Stimulated activated CD8-positive, alpha-beta memory T cell treated with anti-CD3 and anti-CD28 coated beads, Interleukin-12 subunit alpha, Interleukin-12 subunit beta, amount 100 ng/mL, for 24 hours (primary cell): ENCODE data around the gene WDR62.
A peak's percentile ranks its signal among the peaks of the same experiment; 100 is the strongest.

Experiments
- DNase-seq: peaks from one replicate; pipeline ENCODE4 v3.0.0-alpha.2; 2020; ENCODE audit errors: extremely low read depth

Gene WDR62

DNA sequence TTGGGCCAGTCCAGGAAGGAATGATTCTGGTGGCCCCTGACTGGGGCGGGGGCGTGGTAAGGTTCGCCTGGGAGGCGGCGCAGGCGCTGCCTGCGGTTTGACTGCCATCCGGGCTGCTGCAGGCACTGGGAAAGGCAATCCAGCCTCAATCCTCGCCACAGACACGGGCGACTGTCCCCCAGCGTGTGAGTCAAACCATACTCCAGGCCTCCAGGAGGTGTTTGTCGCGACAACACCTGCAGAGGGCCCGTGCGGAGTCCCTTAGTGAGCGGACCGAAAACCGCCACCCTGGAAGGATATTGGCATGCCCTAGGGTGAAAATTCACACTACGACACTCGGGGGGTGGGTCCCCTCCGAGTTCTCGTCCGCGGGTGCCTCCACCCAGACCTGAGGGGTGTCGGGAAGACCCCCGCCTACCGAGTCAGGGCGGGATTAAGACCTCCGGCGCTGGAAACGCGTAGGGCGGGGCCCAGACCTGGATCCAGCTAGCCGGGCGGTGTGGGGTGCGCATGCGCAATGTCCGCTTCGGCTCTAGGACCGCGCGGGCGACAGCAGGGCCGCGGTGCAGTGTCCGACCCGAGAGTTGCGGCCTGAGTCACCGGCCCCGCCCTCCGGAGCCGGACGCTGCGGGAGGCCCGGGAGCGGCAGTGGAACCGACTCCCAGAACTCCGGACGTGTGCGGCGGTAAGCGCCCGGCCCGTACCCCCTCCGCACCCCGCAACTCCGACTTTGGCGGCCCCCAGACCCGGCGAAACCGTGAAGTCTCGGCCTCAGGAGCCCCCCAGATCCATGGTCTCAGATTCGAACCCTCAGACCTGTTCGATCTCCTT is 85.0 kb downstream of the WDR62 start, which contains the start of gene CAPNS1:
TSS of gene CAPNS1 (plus strand) at position 594 of the 831 bp plus-strand sequence. CDS start 946 bp downstream, outside the sequence.
- peak; percentile 90 for DNase-seq

DNA sequence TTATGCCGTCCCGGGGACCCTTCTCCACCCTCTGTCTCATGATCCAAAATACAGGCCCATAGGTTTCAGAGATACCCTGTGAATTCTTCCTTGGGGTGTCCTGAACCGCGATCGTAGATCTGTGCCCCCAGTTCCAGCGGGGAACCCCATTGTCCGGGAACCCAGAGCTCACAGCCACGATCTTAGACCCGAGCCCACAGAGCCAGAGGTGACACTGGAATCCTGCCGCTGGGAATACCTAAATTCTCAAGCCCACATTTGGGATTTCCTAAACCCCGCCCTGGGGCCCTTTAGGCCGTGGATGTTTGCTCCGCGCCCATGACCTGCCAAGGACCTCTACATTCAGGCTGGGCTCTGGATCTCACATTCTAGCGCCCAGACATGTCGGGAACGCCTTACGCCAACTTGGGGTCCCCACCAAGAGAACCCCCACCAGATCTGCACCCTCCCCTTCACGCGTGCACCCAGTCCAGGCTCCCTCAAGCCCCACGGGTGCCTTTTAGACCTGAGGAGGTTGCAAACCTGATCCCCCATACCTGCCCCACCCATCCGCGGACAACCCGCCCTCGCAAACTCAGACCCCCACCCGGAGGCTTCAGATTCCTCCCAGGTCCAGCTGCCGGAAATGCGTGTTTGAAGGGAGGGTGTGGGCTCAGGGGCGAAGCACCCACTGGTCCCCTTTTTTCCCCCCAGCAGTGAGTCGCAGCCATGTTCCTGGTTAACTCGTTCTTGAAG is 85.8 kb downstream of the WDR62 start:
- DNase-seq: peak; percentile 10

DNA sequence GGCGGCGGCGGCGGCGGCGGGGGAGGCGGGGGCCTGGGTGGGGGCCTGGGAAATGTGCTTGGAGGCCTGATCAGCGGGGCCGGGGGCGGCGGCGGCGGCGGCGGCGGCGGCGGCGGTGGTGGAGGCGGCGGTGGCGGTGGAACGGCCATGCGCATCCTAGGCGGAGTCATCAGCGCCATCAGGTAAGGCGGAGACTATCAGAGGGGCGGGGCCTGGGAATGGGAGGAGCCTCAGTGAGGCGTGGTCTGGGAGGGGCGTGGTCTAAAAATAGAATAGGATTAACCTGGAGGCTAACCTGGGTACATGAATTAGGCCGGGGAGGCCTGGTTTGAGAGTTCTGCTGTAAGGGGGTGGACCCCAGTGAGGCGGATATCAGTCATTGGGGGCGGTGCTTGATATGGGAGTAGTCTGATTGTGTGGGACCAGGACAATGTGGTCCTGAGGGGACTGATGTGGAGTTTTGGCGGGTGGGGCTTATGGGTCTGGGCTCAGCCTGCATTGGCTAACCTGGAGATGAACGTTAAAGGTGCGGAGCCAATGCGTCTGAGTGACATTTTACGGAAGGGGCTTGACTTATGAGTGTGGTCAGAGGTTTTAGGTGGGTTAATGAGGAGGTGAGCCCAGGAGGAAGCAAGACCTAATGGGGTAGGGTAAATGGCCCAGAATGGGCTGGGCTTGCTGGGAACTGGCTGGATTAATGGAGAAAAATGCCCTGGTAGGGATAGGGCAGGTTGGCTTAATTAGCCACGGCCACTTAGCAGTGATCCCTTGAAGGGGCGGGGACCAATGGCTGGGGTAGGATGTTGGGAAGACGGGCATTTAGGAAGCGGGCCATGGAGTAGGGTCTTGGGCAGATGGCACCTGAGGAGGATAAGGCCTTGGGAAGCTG is 86.6 kb downstream of the WDR62 start:
- peak; percentile 70 for DNase-seq

DNA sequence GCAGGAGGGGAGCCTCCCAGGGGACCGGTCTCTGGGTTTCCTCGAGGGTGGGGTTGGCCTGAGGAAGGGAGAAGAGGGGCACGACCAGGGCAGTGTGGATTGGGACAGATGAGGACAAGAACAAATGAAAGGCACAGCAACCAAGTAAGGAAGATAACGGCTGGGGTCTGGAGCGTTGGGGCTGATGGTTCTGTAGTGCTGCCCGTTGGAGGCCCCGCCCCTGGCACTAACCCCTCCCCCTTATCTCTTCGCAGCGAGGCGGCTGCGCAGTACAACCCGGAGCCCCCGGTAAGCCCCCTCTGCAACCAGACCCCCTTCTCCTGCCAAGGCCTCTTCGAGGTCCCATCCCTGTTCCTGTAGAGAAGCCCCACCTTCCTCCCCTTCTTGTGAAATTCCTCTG is 87.3 kb downstream of the WDR62 start:
- no peak for DNase-seq

DNA sequence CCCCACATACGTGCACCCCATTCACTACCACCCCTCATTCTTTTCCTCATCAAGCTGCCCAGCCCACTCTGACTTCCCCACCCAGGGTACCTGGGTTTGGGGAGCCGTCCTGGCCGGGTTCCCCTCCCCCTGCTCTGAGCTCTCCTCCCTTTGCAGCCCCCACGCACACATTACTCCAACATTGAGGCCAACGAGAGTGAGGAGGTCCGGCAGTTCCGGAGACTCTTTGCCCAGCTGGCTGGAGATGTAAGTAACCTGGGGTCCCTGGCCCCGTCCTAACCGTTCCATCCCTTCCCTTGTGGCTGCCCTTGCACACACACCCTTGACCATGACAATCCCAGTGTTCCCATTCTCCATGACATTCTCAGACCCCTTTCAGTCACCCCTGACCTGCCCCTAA is 87.8 kb downstream of the WDR62 start:
- no peak for DNase-seq

DNA sequence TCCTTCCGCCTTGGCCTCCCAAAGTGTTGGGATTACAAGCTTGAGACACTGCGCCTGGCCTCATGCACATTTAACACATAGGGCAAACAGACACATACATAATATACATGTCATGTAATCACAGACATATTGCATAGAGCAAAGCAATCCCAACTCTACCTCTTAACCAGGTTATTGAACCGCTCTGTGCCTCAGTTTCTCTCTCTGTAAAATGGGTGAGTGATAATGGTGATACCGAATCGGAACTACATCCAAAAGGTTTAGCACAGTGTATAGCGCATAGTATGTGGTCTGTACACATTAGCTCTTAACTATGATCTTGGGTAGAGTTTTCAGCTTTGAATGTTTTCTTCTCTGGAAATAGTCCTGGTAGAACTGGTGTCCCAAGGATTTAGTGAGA is 89.9 kb downstream of the WDR62 start:
- no peak for DNase-seq

DNA sequence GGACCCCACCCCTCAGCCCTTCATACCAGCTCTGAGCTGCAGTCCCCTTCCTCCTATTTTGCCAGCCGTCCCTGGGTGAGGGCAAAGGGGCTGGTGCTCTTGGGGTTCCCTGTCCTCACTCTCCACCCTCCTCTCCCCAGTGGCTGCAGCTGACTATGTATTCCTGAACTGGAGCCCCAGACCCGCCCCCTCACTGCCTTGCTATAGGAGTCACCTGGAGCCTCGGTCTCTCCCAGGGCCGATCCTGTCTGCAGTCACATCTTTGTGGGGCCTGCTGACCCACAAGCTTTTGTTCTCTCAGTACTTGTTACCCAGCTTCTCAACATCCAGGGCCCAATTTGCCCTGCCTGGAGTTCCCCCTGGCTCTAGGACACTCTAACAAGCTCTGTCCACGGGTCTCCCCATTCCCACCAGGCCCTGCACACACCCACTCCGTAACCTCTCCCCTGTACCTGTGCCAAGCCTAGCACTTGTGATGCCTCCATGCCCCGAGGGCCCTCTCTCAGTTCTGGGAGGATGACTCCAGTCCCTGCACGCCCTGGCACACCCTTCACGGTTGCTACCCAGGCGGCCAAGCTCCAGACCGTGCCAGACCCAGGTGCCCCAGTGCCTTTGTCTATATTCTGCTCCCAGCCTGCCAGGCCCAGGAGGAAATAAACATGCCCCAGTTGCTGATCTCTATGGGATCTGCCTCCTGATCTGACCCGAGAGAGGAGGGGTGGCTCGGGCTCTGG is 95.1 kb downstream of the WDR62 start:
- no peak for DNase-seq

DNA sequence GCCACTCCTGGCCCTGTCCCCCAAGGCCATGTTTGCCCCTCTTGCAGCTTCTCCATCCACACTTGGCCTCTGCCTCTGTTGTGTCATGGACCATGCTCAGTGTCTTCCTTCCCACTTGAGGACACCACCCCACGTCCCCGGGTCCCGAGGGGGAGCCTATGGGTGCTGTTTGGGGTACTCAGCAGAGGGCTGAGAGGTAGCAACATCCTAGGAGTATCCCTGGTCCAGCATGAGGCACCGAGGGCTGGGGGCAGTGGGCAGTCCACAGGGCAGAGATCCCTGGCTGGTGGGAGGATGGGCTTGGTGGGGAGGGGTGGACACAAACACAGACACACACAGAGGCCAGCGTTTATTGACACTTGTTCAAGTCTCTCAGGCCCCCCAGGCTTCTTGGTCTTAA is 95.9 kb downstream of the WDR62 start:
- DNase-seq: no peak

DNA sequence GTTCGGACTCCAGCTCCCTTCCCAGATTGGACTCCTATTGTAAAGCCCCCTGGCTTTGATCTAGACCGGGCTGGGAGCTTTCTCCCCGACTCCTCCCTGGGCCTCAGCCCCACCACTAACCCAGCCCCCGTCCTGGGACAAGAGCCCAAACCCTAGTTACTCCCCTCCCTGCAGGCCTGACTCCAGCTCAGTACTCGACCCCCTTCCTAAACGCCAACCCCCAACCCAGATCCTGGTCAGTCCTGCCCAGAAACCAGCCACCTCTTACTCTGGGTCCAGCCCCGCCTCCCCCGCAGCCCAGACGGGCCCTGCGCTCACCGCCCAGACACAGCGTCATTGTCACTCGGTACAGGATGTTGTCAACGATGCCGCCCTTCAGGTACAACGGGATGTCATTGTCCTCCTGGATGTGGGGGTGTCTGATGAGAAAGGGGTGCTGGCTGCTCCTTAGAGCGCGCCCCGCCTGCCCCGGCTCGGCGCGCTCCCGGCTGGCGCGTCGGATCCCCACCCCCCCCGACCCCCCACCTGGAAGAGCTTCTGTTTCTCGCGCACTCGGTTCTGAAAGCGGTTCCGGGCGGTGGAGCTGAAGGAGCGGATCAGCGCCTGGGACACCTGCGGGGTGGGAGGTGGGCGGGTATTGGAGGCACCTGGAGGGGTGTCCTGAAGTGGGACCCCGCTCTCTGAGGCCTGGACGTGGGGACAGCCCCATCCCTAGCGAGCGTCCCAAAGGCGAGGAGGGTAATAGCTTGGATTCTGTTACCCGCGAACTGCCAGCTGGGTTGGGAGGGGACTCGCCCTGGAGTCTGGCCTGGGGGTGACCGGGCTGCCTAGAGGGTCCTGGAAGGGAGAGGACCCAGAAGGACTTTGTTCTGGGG is 96.7 kb downstream of the WDR62 start:
- no peak for DNase-seq

DNA sequence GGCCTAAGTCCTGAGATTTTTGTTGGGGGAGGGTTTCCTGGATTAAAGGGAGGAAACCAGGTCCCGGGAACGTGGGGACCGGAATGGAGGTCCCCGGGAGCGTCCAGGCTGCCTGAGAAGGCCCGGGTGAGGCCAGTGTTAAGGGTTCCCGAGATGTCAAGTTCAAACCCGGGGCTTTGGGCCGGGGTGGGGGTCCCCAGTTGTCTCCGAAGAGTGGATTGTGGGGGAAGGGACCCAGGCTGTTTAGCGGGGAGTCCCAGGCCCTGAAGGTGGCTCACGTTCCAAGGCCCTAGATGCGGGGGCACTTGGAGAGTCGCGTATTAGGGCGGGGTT is 97.3 kb downstream of the WDR62 start:
- DNase-seq: no peak

DNA sequence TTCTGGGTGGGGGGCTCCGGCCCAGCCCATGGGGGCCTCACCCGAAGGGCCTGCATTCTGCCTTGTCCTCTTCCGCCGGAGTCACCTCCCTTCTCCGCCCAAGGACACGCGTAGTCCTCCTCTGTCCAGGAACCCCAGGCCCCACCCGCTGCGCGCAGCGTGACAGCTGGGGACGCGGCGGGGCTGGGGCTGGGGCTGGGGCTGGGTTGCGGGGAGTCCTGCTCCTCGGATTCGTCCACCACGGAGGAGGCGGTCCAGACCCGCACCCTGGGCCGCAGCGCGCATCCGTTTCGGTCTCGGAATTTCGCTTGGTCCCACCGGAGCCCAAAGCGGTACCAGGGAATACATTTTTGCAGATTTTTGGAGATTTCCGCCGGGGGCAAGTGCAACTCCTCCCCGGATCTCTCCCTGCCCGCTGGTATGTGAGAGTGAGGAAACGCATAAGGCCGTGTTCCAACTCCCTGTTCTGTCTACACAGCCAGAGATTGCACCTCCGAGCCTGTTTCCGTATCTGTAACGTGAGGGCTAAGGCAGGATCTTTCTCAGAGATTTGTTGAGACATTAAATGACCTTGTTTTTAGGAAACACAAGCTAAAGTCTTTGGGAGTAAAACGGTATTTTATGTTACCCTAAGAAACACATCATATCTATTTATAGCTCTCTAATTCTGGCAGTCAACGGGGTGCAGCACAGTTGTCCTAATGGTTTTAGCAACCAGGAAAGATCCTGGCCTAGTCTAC is 97.8 kb downstream of the WDR62 start, which contains the start of gene COX7A1:
TSS of gene COX7A1 (minus strand) at position 96 of the 740 bp plus-strand sequence. CDS start at position 56, 40 bp downstream.
- no peak for DNase-seq

DNA sequence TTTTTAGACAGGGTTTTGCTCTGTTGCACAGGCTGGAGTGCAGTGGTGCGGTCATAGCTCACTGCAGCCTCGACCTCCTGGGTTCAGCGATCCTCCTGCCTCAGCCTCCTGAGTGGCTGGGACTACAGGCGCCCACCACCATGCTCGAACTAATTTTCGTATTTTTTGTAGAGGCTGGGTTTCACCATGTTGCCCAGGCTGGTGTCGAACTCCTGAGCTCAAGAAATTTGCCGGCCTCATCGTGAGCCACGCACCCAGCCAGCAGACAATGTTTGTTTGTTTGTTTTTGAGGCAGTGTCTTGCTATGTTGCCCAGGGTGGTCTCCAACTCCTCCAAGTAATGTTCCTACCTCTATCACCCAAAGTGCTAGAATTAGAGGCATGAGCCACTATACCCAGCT is 98.4 kb downstream of the WDR62 start:
- no peak for DNase-seq
